Hippocampal formation (tissue), 2 donors: Measurements from ENCODE around the gene TTC29.
"Not testable (repeated sequence)": the region's sequence is repeated elsewhere in the genome, so short reads cannot be mapped to it uniquely, and the experiment has no call there.

ENCODE experiments used
- DNase-seq, 2 donors: peaks; one replicate each; lab custom pipeline; 2025; lab: John Stamatoyannopoulos, UW

TTC29 gene

DNA sequence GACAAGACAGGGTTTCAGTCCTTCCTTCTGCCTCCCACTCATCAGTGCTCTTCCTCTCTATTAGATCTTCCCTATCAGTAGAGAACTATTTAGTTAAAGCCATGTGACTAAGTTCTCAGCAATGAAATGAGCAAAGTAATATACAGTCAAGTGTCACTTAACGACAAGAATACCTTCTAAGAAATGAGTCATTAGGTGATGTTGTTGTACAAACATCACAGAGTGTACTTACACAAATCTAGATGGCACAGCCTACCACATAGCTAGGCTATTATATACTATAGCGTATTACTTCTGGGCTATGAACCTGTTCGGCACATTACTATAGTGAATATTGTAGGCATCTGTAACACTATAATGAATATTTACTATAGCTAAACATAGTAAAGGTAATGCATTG, 235.7 kb downstream of the TTC29 start:
- no peak for DNase-seq

DNA sequence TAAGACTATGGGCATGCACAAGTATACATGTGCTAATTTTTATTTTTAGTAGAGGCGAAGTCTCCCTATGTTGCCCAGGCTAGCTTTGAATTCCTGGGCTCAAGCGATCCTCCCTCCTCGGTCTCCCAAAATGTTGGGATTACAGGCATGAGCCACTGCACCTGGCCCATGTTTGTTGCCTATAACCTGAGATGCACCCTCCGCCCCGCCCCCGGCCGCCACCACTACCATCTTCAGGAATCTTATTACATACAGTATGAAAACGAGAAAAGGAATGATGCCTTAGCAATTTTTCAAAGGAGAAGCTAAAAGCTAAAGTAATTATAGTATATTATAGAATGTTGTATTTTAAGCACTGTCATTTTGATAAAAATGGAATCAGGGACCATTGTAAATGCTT, 245.8 kb downstream of the TTC29 start:
- no peak for DNase-seq

DNA sequence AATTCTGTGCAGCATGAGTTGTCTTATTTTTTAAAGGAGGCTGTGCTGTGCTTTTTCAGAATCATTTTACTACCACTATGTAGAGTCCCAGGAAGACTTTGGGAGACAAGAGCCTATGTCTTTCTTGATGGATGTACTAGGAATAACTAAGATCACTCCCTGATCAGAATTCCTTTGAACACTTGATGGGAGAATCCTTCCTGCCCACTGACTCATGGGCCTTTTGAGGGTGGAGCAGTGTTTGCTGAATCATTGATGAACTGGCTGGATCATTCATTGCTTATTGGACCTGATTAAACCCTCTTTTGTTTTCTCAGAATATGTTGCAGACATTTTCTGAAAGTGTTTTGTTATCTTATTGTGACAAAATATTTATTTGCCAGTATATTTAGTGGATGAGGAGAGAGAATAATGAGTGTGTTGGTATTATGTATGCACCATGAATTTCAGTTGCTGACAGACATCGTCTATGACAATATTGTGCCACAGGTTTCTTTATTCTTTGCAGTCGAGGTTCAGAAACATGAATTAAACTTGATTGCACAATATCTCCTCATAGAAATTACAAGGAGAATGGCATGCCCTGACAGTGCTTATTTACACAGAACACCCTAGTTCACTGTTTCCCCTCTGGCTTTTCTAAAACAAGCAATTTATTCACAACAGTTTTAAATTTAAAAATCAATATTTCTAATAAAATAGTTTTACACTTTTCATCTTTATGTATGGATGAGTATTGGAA, 270.7 kb downstream of the TTC29 start:
- DNase-seq = no peak

DNA sequence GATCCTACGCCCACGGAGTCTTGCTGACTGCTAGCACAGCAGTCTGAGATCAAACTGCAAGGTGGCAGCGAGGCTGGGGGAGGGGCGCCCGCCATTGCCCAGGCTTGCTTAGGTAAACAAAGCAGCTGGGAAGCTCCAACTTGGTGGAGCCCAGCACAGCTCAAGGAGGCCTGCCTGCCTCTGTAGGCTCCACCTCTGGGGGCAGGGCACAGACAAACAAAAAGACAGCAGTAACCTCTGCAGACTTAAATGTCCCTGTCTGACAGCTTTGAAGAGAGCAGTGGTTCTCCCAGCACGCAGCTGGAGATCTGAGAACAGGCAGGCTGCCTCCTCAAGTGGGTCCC, 281.7 kb downstream of the TTC29 start:
- DNase-seq = not testable (repeated sequence)

DNA sequence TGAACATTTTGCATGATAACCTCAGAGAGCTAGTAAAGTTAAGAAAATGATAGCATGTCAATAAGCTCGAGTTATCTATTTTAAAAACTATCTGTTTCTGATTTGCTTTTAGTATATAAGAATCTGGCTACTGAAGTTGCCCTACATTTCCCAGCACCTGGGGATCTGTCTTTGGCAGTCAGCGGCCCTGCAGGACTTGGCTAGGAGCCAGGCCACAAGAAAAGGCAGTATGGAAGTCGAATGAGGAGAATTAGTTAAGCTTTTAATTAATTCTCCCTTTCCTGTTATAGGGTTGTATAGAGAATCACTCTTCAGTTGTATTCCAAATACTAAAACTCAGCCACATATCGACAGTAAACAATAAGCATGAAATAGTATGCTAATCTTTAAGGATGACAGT, 284.3 kb downstream of the TTC29 start:
- DNase-seq = no peak
